Activated CD4-positive, CD25-positive, alpha-beta regulatory T cell treated with anti-CD3 and anti-CD28 coated beads, Interleukin-2, amount 50 U/mL, for 16 hours (primary cell): ENCODE measurements around the gene ZFYVE27.

Experiments used
- DNase-seq: peaks from one replicate; pipeline ENCODE4 v3.0.0-alpha.2; 2020; ENCODE audit warnings: low read depth, low spot score

Gene ZFYVE27

DNA sequence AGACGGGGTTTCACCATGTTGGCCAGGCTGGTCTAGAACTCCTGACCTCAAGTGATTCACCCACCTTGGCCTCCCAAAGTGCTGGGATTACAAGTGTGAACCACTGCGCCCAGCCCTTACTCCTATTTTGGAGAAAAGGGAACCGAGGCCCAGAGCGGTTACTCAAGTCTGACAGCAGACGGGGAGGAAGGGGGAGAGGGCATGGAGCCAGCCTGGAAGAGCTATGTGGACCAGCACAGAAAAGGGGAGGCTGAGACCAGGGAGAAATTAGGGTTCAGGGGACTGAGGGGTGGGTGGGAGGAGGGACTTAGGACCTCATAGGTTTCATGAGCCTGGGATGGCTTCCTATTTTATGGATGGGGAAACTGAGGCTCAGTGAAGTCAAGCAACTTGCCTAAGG, 33.3 kb downstream of the ZFYVE27 start:
- DNase-seq = no peak

DNA sequence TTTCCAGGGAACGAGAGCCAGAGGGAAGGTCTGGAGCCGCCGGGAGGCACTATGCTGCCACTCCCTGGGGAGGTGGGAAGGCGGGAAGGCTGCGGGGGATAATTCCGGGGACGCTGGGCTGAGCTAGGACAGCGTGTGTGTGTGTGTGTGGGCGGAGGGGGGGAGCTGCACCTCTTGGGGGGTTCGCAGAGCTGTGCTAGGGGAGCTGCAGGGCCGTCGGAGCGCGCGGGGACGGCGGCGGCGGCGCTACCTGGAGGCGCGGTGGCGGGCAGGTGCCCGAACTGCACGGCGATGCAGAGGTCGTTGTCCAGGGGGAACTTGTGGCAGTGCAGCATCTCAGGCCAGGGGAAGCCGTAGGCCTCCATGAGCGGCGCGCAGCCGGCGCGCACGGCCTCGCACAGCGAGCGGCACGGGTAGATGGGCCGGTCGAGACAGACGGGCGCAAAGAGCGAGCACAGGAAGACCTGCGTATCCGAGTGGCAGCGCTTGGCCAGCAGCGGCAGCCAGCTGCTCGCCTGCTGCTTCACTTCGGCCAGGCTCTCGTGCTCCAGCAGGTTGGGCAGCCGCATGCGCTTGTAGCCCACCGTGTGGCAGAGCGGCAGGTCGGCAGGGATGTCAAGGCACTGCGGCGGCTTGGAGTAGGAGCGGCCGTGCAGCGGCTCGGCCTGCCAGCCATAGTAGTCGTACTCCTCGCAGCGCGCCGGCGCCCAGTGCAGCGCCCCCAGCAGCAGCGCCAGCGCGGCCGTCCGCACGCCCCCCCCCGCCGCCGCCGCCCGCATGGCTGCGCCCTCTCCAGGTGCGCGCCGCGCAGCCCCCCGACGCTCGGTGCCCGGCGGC, 34.3 kb downstream of the ZFYVE27 start:
- DNase-seq = no peak

DNA sequence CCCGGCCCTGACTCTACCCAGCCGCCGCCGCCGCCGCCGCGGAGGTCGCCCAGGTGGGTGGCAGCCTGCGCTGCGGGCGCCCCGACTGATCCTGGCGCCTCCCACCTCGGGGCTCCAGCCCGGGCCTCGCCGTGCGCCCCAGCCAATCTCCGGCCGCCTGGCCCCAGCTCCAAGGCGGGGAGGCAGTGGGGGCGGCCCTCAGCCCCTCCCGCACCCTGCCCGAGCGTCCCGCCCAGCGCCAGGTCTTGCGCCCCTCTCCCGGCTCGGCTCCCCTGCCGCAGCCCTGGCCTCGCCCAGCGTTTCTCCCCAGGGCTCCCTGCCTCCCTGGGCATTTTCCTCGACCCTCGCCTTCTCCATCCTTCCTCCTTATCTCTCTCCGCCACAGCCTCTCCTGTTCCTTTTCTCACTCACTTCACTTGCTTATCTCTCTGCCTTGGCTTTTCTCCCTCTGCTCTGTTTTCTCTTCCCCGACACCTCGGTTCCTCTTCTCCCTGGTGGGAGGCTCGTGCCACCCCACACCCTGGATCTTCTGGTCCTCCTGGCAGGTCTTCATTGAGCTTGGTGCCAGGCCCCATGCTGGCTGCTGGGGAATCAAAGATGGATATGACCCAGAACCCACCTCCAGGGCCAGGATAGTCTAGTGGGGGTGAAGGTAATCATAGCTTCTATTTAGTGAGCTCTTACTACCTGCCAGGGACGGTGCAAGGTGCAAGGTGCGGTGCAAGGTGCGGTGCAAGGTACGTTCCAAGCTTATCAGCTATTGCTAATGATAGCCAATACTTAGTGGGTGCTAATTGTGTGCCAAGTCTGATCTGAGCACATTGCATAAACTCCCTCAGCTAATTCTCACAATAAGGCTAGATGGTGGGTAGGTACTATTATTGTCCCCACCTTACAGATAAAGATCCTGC, 35.2 kb downstream of the ZFYVE27 start, which contains the start of gene SFRP5:
TSS of gene SFRP5 (minus strand) at position 87 of the 911 bp plus-strand sequence. CDS start 166 bp downstream, outside the sequence.
- no peak for DNase-seq

DNA sequence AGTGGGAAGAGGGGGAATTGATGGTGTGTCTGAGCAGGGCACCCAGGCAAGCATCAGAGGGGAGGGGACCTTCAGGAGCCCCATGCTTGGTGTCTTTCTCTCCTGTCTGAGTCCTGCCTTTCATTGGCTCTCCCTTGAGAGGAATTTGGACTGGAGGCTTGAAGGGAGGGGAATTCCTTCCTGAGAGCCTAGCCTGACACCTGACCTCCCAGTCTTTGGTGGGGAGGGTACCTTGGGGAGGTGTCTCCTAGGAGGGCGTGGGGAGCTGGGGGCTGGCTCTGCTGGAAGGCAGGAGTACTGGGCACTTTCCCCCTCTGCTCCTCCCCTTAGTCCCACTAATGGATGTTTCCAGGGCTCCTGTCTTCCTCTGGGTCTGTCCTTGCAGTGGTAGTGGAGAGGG, 36.2 kb downstream of the ZFYVE27 start:
- DNase-seq = no peak

DNA sequence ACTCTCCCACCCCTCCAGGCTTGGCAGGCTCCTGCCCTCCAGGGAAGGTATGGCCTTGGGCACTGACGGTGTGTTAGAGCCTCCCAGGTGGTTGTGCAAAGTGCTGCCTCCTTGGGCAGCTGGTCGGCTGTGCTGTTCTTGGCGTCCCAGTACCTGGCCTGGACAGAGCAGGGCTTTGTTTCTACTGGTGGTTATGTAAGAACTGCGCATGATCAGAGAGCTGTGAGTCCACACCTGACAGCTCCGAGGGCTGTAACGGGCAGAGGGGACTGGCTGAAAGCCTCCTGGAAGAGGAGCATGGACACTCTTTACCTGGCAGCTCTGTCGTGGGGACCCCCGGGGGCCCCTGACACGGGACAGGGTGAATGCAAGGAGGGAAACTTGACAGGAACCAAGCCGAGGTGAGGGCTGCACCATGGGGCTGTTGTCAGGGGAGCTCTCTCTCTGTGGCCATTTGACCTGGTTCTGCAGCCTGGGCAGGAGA, 37.9 kb downstream of the ZFYVE27 start:
- no peak for DNase-seq

DNA sequence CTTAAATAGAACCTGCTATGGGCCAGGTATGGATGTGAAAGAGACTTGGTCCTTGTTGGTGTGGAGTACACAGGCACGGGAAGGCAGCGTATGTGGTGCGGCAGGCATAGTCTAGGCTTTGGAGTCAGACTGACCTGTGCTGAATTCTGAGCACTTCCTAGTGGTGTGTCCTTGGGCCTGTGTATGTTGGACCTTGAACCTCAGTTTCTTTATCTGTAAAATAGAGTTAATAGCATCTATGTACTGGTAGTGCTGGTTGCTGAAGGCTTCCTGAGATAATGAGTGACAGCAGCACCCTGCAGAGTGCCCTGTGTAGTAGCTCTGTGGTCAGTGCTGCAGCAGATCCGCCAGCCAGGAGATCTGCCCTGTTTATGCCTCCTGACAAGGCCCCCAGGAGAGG, 40.2 kb downstream of the ZFYVE27 start:
- no peak for DNase-seq

DNA sequence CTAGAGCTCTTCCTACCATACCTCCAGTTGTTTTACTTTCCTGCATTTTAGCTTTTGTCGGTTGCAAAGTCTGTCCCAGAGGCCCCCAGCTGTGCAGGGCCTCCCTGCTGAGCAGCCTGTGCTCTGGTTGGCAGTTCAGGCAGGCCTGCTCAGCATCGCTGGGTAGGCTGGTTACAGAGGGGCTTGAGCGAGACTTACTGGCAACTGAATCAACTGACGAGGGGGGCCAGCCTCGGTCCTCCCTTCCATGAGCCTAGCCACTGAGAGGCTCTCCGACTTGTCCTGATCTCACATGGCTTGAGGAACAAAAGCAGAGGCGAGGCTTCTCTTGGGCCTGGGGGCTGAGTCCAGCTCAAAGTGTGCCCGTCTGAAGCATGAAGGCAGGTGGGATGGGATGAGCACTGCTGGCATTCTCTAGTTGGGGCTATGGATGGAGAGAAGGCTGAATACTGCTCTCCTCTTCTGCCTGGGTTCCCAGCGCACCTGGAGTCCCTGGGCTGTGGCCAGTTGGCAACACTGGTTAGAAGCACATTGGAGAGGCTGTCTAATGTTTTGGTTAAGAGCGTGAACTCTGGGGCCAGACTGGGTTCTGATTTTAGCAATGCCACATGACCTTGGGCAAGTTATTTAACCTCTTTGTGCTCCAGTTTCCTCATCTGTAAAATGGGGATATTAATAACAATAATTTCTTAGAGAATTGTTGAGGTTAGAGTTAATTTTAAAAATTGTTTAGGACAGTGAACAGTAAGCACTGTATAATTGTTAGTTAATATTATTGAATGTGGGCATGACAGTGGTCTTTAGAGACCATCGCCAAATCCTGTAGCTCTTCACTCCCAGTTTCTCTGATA, 41.7 kb downstream of the ZFYVE27 start:
- DNase-seq = no peak

DNA sequence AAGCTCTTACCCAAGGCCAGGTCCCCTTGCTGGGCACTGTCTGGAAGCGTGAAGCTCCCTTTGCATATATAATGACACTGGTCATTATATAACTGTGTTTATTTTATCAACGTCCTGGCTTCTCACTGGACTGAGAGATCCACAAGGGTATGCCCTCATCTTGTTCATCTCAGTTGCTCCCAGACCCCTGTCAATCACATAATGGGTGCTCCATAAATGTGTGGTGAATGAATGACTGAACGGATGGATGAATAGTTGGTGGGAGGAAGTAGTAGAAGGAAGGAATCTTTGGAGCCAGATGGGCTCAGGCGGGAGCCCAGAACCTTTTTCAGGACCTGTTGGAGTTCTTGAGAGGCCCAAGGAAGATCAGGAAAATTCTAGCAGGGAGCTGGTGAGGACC, 42.6 kb downstream of the ZFYVE27 start:
- no peak for DNase-seq

DNA sequence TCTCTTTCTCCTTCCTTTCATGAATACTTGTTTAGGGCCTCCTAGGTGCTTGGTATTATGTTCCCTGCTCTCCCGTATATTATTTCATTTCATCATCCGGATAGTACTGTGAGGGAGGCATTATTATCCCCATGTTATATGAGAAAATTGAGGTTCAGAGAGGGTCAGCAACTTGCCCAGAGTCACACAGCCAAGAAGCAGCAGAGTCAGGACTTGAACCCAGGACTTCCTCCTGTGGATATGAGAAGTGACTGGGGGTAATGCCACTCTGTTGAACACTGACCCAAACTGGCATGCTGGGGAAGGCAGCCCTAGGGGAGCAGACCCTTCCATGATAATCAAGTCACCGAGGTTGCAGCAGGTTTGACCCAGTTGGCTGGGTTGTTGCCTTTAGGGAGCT, 43.0 kb downstream of the ZFYVE27 start:
- DNase-seq = no peak

DNA sequence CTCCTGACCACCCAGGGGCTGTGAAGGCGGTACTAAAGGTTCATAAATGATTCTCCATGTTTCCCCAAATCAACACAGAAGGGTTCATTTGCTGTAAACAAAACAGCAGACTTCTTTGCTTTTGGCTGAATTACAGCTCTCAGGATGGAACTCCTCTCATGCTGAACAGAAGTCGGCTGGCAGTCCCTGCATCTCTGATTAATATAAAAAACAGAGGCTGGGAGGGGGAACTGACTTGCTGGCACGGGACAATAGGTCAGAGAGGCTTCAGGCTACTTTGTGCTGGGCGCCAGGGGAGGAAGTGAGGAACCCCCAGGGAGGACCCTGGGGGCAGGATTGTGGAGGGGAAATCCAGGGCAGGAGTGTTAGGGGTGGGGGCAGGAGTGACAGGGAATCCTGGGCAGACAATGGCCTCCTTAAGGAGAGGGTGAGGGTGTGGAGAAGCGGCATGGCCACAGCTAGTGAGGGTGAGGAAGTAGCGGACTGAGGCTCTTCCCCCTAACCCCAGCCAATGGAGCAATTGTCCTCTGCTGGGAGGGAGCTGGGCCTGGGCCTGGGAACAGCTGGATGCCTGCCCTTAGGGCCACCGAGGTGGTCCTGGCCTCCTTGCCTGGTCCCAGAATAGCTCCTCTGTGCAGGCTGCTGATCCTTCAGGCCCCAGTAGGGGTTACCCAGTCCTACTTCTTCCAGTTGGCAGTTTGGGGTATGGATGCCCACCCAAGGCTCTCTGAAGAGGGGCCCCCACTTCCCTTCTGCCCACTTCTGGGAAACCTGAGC, 44.1 kb downstream of the ZFYVE27 start:
- no peak for DNase-seq

DNA sequence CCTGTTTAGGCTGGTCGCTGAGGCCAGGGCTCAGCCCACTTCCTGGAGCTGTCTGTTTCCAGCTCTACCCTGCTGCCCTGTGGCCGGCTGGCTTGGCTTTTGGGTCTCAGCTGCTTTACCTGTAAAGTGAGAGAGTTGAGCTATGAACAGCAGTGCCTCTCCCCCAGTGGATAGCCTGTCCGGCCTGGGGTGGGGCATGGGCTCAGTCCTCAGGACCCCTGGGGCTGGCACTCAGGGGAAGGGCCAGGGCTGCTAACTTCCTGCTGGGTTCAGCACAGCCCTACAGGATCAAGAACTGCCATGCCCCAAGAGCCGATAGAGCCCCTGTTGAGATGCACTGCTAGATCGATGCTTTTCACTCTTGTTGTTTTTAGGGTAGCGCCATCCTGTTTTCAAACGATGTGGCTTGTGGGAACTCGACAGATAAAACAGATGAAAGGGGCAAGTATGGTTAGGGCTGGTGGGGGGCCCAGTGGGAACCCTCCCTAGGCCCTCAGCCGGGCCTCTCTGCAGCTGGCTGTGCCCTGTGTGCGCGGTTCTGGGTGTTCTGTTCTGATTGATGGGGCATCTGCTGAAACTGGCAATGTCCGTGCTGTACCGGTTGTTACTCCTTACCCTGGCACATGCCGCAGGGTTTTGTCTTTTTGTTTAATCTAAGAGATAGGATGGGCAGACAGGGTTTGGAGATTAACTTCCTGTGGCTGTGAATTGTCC, 44.8 kb downstream of the ZFYVE27 start:
- no peak for DNase-seq

DNA sequence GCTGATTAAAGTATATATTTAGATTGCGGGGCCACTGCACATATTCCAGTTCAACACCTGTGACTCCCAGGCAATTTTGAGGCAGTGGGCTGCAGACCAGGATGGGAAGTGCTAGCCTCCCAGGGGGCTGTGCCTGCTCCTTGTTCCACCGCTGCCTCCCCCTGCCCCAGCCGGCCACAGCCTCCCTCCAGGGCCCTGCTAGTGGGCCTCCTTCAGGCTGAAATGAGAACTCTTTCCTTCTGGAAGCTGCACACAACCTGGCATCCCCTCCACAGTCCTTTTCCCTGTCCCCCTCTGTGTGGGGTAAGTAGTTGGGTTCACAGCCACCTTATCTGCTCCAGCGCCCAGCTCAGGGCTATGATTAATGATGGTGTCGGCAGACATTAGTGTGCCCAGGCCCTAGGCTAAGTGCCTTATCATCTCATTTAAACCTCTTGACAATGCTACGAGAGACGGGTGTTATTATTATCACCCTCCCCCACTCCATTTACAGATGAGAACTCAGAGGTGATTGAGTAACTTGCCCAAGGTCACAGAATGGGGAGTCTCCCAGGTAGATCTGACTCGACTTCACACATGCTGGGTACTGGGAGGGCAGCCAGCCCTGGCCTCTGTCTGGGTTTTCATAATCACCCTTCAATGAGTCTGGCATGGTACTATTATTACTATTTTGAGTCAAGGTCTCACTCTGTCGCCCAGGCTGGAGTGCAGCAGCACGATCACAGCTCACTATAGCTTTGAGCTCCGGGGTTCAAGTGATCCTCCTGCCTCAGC, 45.7 kb downstream of the ZFYVE27 start:
- DNase-seq = no peak

DNA sequence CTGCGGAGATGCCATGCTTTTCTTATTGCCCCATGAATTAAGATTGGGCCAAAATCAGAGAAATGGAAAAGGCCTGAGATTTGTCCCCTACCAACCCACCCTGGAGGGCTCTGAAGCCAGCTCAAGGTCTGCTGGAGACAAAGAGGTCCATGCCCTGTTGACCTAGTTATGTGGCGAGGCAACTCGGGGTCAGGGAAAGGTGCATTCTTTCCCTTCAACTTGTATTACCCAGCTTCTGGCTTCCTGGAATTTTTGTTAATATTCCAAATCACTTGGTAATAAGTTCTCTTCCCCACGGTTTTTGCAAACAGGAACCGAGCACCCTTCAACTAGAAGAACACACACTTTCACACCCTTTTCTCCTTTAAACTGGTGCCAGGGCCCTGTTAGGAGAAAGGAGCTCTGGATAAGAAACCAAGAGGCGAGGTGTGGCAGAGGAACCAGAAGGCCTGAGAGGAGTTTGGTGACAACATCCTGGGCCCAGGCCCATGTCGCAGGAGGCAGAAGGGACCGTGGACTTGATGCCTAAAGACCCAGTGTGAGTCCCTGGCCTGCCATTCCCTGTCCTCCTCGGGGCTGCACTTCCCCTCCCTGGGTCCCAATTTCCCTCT, 47.4 kb downstream of the ZFYVE27 start:
- no peak for DNase-seq

DNA sequence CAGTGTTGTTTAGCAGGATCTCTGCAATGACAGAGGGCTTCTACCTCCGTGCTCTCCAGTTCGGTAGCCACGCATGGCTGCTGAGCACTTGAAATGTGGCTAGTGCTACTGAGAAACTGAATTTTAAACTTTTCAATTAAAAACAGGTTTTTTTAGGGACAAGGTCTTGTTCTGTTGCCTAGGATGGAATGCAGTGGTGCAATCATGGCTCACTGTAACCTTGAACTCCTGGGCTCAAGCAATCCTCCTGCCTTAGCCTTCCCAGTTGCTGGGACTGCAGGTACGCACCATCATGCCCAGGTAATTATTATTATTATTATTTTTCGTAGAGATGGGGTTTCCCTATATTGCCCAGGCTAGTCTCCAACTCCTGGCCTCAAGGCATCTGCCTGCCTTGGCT, 48.3 kb downstream of the ZFYVE27 start:
- no peak for DNase-seq

DNA sequence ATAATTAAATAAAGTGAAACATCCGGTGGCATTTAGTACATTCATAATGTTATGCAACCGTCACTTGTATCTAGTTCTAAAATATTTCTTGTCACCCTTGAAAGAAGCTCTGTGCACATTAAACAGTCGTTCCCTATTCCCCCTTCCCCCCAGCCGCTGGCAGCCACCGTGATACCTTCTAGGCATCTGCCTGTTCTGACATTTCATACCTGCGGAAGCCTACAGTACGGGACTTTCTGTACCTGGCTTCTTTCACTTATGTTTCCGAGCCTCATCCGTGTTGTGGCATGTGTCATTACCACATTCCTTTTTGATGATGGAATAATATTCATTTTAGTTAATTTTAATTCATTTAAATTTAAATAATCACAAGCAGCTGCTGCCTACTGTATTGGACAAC, 48.8 kb downstream of the ZFYVE27 start:
- DNase-seq = no peak

DNA sequence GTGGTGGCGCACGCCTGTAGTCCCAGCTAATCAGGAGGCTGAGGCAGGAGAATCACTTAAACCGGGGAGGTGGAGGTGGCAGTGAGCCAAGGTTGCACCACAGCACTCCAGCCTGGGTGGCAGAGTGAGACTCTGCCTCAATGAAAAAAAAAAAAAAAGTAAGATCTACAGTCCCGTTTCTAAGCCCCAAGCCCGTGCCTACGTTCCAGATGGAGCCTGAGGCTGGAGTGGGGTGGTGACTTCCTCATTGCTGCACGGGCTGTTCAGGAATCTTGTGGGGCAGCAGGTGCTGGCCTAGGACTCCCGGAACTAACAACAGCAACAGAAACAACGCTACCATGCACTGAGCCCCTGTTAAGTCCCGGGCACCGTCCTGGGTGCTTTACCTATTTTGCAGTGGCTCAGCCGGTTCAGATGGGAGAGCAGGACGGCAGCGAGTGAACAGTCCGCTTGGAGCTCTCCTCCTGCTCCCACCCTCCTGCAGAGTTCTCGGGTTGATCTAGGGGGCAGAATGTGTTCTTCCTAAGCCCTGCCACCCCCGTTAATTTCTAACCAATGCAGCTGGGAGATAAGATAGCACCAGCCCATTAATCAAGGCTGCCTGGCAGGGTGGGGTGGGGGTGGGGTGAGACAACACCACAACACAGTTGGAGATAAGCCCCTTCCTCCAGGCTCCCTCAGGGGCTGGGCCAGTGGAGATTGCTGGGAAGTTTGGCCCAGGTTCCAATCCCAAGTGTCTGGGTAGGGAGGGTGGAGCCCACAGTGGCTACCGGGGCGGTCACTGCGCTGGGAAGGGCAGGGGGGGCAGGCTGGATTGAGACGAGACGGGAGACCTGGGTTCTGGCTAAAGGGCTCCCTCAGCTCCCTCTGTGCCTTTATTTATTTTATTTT, 51.9 kb downstream of the ZFYVE27 start:
- DNase-seq = no peak

DNA sequence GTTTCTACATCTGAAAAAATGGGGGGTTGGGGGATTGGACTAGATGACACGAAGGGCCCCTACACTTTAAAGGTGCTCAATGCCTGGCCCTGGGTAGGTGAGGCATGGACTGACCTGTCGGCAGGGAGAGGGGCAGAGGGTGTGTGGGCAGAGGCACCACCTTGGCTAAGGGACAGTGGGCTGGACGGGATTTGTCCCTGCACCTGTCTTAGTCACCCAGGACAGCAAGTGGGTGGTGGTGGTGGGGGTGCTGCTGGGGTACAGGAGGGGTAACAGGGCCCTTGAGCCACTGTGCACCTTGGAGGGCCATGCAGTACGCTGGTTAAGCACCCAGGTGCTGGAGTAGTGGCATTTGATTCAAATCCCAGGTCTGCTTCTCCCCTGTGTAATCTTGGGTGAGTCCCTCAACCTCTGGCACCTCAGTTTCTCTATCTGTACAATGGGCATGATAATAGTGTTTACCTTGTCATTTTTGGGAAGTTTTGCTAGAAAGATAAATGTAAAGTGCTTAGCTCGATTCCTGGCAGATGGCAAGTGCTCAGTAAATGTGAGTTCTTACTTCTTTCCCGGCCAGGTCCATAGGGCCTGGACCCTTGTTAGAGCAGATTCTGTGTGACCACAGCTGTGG, 53.0 kb downstream of the ZFYVE27 start:
- no peak for DNase-seq
